HEK293T (cell line): Measurements from ENCODE around the gene UBA3.

Source experiments
- CTCF ChIA-PET: fragments of 350-600 bp; formaldehyde crosslinking; extraction: SDS; loops from one replicate; lab custom pipeline; 2021; ENCODE audit warnings: antibody characterized with exemption, inconsistent platforms; lab: Yijun Ruan, JAX
- POLR2A ChIA-PET: fragments of 350-600 bp; formaldehyde crosslinking; extraction: SDS; loops from one replicate; lab custom pipeline; 2020; ENCODE audit warnings: antibody characterized with exemption, inconsistent platforms; lab: Yijun Ruan, JAX
- DNase-seq: peaks from one replicate; pipeline ENCODE4 v3.0.0; 2012; ENCODE audit warnings: mixed read lengths; ENCODE audit errors: extremely low spot score
- ARNT ChIP-seq: fragments of 450-650 bp; IDR thresholded peaks from 2 replicates; pipeline ENCODE4 v1.6.1; 2017; ENCODE audit warnings: mild to moderate bottlenecking
- BHLHE40 ChIP-seq: fragments of 450-650 bp; IDR thresholded peaks from 2 replicates; pipeline ENCODE4 v1.6.1; 2016; ENCODE audit warnings: mild to moderate bottlenecking, moderate library complexity, borderline replicate concordance
- CTBP1 ChIP-seq: fragments of 450-650 bp; IDR thresholded peaks from 2 replicates; pipeline ENCODE4 v1.6.1; 2016; ENCODE audit warnings: borderline replicate concordance
- ELF4 ChIP-seq: fragments of 450-650 bp; IDR thresholded peaks from 2 replicates; pipeline ENCODE4 v1.6.1; 2017; ENCODE audit warnings: antibody characterized with exemption
- FOXA1 ChIP-seq: fragments of 450-650 bp; IDR thresholded peaks from 2 replicates; pipeline ENCODE4 v1.6.1; 2016; ENCODE audit warnings: mild to moderate bottlenecking
- FOXK2 ChIP-seq: fragments of 450-650 bp; IDR thresholded peaks from 2 replicates; pipeline ENCODE4 v1.6.1; 2016; ENCODE audit warnings: mild to moderate bottlenecking
- FOXM1 ChIP-seq: fragments of 450-650 bp; IDR thresholded peaks from 2 replicates; pipeline ENCODE4 v1.6.1; 2017; ENCODE audit warnings: mild to moderate bottlenecking, borderline replicate concordance
- HDGF ChIP-seq: fragments of 450-650 bp; IDR thresholded peaks from 2 replicates; pipeline ENCODE4 v1.6.1; 2017; ENCODE audit warnings: antibody characterized with exemption, borderline replicate concordance
- L3MBTL2 ChIP-seq: fragments of 450-650 bp; conservative IDR thresholded peaks from 2 replicates; pipeline ENCODE4 v1.6.1; 2016; ENCODE audit warnings: mild to moderate bottlenecking
- LEF1 ChIP-seq: fragments of 450-650 bp; IDR thresholded peaks from 2 replicates; pipeline ENCODE4 v1.6.1; 2017; ENCODE audit warnings: mild to moderate bottlenecking, borderline replicate concordance
- NFRKB ChIP-seq: fragments of 450-650 bp; IDR thresholded peaks from 2 replicates; pipeline ENCODE4 v1.6.1; 2016; ENCODE audit warnings: mild to moderate bottlenecking, moderate library complexity
- SP1 ChIP-seq: fragments of 450-650 bp; IDR thresholded peaks from 2 replicates; pipeline ENCODE4 v1.6.1; 2017
- SUZ12 ChIP-seq: fragments of 450-650 bp; IDR thresholded peaks from 2 replicates; pipeline ENCODE4 v1.6.1; 2016; ENCODE audit warnings: mild to moderate bottlenecking
- TARDBP ChIP-seq: fragments of 450-650 bp; IDR thresholded peaks from 2 replicates; pipeline ENCODE4 v1.6.1; 2016
- ZNF384 ChIP-seq: fragments of 450-650 bp; IDR thresholded peaks from 2 replicates; pipeline ENCODE4 v1.6.1; 2016
- TF ChIP-seq, protein P1 (sequence below): fragments of 450-650 bp; IDR thresholded peaks from 2 replicates; pipeline ENCODE4 v1.6.1; 2016

The UBA3 gene

DNA sequence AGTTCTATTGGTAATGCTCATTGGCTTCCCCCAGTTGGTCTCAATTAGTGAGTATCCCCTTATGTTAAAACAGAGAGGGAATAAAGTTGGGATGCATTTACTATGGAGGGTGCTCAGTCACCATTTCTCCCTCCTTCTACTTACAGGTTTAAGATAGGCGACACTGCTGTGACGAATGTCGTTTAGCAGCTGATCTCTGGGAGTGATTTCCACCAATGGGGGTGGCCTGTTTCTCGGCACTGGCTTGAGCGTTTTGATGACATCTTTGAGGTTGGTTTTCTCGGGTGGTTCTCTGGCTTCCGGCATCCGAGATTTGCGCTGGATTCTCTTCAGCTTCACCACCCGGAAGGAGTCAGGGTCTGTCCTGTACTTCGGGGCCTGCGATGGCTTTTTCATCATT, 38.4 kb upstream of the UBA3 start:
- no peak for TF ChIP-seq SUZ12
- no peak for TF ChIP-seq L3MBTL2
- TF ChIP-seq HDGF = no peak
- TF ChIP-seq ARNT = no peak
- ChIA-PET CTCF (interaction anchor here (0.6 to 1.3 kb wide), 4 partner anchors 14 to 292 kb away, joined by 3 read pairs; no protein-coding TSS in a partner anchor), POLR2A (no interaction called here)
- no peak for DNase-seq

- TF ChIP-seq FOXA1 = no peak
- no peak for TF ChIP-seq FOXK2
- TF ChIP-seq LEF1 = no peak
- no peak for TF ChIP-seq SP1
- no peak for TF ChIP-seq ELF4
- TF ChIP-seq FOXM1 = no peak
- TF ChIP-seq BHLHE40 = no peak
- no peak for TF ChIP-seq ZNF384
- TF ChIP-seq NFRKB = no peak
- TF ChIP-seq, protein P1, sequence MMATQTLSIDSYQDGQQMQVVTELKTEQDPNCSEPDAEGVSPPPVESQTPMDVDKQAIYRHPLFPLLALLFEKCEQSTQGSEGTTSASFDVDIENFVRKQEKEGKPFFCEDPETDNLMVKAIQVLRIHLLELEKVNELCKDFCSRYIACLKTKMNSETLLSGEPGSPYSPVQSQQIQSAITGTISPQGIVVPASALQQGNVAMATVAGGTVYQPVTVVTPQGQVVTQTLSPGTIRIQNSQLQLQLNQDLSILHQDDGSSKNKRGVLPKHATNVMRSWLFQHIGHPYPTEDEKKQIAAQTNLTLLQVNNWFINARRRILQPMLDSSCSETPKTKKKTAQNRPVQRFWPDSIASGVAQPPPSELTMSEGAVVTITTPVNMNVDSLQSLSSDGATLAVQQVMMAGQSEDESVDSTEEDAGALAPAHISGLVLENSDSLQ = no peak
- no peak for TF ChIP-seq SUZ12
- TF ChIP-seq TARDBP = no peak
- no peak for TF ChIP-seq CTBP1
- ChIA-PET CTCF (no interaction called here), POLR2A (interaction anchor here (0.6 kb wide), 1 partner anchor 65 kb away, joined by 4 read pairs; no protein-coding TSS in a partner anchor)
- no peak for DNase-seq
These were observed 36.7 kb upstream of the UBA3 start for GRCh38 chr3:69116897-69117296.

DNA sequence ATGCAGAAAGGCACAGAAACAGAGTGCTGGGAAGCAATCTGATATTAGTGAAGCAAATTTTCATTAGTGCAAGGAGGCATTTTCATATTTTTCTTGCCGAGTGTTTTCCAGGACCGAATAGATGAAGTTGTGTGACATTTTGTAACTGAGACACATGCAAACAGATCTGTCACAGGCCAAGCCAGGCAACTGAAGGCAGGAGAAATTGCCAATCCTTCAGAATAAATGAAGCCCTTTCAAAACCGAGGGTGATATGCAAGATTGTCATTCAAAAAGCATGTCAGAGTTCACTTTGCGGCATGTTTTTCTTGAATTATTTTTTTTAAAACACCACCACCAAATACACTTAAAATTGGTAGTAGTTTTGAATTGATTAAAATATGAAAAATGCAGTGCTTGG, 36.0 kb upstream of the UBA3 start:
- POLR2A ChIA-PET = no interaction called here
- TF ChIP-seq, protein P1 = no peak
- no peak for TF ChIP-seq L3MBTL2
- TF ChIP-seq ELF4 = no peak
- no peak for TF ChIP-seq SUZ12
- TF ChIP-seq FOXA1 = no peak
- TF ChIP-seq FOXM1 = no peak
- no peak for TF ChIP-seq ZNF384
- no peak for TF ChIP-seq BHLHE40
- CTCF ChIA-PET = interaction anchor here (0.7 kb wide), 2 partner anchors 12 to 50 kb away, joined by 3 read pairs; no protein-coding TSS in a partner anchor
- DNase-seq = no peak

DNA sequence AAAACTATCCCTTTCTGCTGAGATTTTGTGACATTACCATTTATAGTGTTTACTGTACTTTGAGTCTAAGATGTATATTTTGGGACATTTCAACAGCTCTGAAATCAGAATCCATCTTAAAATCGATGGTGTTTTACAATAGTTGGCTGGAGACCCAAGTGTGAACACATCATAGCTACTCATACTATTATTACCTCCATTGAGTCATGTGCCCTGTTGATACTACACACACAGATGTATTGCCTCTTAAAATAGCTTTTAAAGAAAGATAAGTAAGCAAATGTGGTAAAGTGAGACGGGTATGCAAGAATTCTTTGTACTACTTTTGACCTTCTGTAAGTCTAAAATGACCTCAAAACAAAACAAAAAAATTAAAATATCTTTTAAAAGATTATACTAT, 35.6 kb upstream of the UBA3 start:
- POLR2A ChIA-PET = no interaction called here
- CTCF ChIA-PET = interaction anchor here (0.6 to 0.7 kb wide), 3 partner anchors 9 to 50 kb away, joined by 3 to 6 read pairs (median 3); no protein-coding TSS in a partner anchor
- no peak for DNase-seq
- TF ChIP-seq ZNF384 = no peak
- no peak for TF ChIP-seq SP1
- no peak for TF ChIP-seq TARDBP
- TF ChIP-seq SUZ12 = no peak
- TF ChIP-seq ELF4 = no peak
- TF ChIP-seq FOXM1 = no peak
- no peak for TF ChIP-seq HDGF
- TF ChIP-seq, protein P1 = no peak
- no peak for TF ChIP-seq FOXK2
- TF ChIP-seq LEF1 = no peak
- TF ChIP-seq FOXA1 = no peak
- TF ChIP-seq CTBP1 = no peak
- TF ChIP-seq NFRKB = no peak
- no peak for TF ChIP-seq L3MBTL2
- no peak for TF ChIP-seq BHLHE40
- no peak for TF ChIP-seq ARNT

- CTCF ChIA-PET = no interaction called here
- DNase-seq = no peak
- TF ChIP-seq FOXK2 (no peak), SUZ12 (no peak), HDGF (no peak)
- POLR2A ChIA-PET = no interaction called here
These were observed 33.4 kb upstream of the UBA3 start for GRCh38 chr3:69113536-69113935.

- ChIA-PET CTCF (no interaction called here), POLR2A (no interaction called here)
- no peak for TF ChIP-seq NFRKB
- no peak for TF ChIP-seq SP1
- TF ChIP-seq L3MBTL2 = no peak
- no peak for TF ChIP-seq FOXK2
- no peak for TF ChIP-seq TARDBP
- TF ChIP-seq, protein P1 = no peak
- TF ChIP-seq BHLHE40 = no peak
- TF ChIP-seq SUZ12 = no peak
- no peak for TF ChIP-seq CTBP1
- TF ChIP-seq ZNF384 = no peak
- DNase-seq = no peak
These were observed 30.9 kb upstream of the UBA3 start for GRCh38 chr3:69110941-69111546.
